ENCODE measurements around the gene IGLL1.
"Not testable (repeated sequence)": the region's sequence is repeated elsewhere in the genome, so short reads cannot be mapped to it uniquely, and the experiment has no call there.

The IGLL1 gene

GRCh38 chr22:23579870-23580575, at the start of gene IGLL1:
IGLL1 (minus strand) TSS chr22:23580290; CDS start chr22:23580190, 100 bp downstream.
- no peak for DNase-seq

- not testable (repeated sequence) for DNase-seq
These were observed 48.1 kb upstream of the IGLL1 start for GRCh38 chr22:23628056-23628743.

GRCh38 chr22:23627401-23628055, 47.4 kb upstream of the IGLL1 start:
- DNase-seq: not testable (repeated sequence)

GRCh38 chr22:23626286-23626975, 46.3 kb upstream of the IGLL1 start:
- DNase-seq: no peak

GRCh38 chr22:23622634-23623033, 42.5 kb upstream of the IGLL1 start:
- DNase-seq: no peak

- not testable (repeated sequence) for DNase-seq
These were observed 41.8 kb upstream of the IGLL1 start for GRCh38 chr22:23621916-23622315.

GRCh38 chr22:23621082-23621780, 41.1 kb upstream of the IGLL1 start:
- DNase-seq: no peak

GRCh38 chr22:23613193-23613972, 33.3 kb upstream of the IGLL1 start:
- no peak for DNase-seq

GRCh38 chr22:23609983-23610781, 30.1 kb upstream of the IGLL1 start:
- no peak for DNase-seq

- no peak for DNase-seq
These were observed 28.5 kb upstream of the IGLL1 start for GRCh38 chr22:23608583-23608982.

GRCh38 chr22:23606204-23607131, 26.4 kb upstream of the IGLL1 start:
- no peak for DNase-seq

- DNase-seq: no peak
These were observed 25.0 kb upstream of the IGLL1 start for GRCh38 chr22:23604939-23605712.

GRCh38 chr22:23603266-23603665, 23.2 kb upstream of the IGLL1 start:
- no peak for DNase-seq

GRCh38 chr22:23598805-23599518, 18.9 kb upstream of the IGLL1 start:
- DNase-seq: no peak

- not testable (repeated sequence) for DNase-seq
These were observed 17.6 kb upstream of the IGLL1 start for GRCh38 chr22:23597576-23598268.

- DNase-seq: not testable (repeated sequence)
These were observed 15.8 kb upstream of the IGLL1 start for GRCh38 chr22:23595904-23596303.

GRCh38 chr22:23591846-23592245, 11.8 kb upstream of the IGLL1 start:
- DNase-seq: no peak
